Effector memory CD4-positive, alpha-beta T cell (primary cell): Measurements from ENCODE around the gene ETS1.

Source experiments
- DNase-seq, 3 donors: peaks; one replicate each; pipeline ENCODE4 v3.0.0-alpha.2; 2020
- H3K27ac ChIP-seq: 2 replicates; pipeline ENCODE4 v1.7.0; 2013; ENCODE audit warnings: mild to moderate bottlenecking, low read length, moderate library complexity; ENCODE audit not compliant: insufficient read depth, poor library complexity, severe bottlenecking
- H3K27me3 ChIP-seq: replicated peaks from 2 replicates; pipeline ENCODE4 v1.7.0; 2013; ENCODE audit warnings: mild to moderate bottlenecking, low read length; ENCODE audit not compliant: insufficient read depth, control insufficient read depth, poor library complexity, severe bottlenecking
- H3K36me3 ChIP-seq: 2 replicates; pipeline ENCODE4 v1.7.0; 2013; ENCODE audit warnings: mild to moderate bottlenecking, low read length, moderate library complexity; ENCODE audit not compliant: control insufficient read depth, insufficient read depth
- H3K4me1 ChIP-seq: 2 replicates; pipeline ENCODE4 v1.7.0; 2013; ENCODE audit warnings: low read length, mild to moderate bottlenecking; ENCODE audit not compliant: control insufficient read depth, insufficient read depth, poor library complexity, severe bottlenecking
- H3K4me3 ChIP-seq: 2 replicates; pipeline ENCODE4 v1.7.0; 2013; ENCODE audit warnings: low read length, low read depth, mild to moderate bottlenecking; ENCODE audit not compliant: insufficient read depth, poor library complexity, severe bottlenecking
- H3K9me3 ChIP-seq: 2 replicates; pipeline ENCODE4 v1.7.0; 2013; ENCODE audit warnings: mild to moderate bottlenecking, low read length, moderate library complexity; ENCODE audit not compliant: control insufficient read depth

Gene ETS1

DNA sequence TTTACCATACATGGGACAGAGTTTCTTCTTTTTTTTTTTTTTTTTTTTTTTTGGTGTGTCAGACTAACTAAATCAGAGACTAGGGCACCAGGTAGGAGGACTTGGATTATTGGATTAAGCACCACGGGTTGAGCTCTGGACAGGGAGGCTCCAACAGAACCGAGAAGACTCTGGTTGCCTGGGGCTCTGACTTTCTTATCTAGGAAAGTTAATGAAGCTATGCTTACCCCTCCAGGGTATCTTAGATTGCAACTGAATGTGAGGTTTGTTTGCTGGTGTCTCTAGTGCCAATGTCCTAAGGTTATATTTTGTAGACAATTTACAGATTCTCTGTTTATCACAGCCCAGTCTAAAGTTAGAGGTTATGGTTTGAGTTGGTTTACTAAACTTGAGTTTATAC lies 18.1 kb downstream of the ETS1 start:
- H3K27me3 ChIP-seq, result no peaks in the 10 kb centered on the region
- H3K9me3 ChIP-seq, result no peaks in the 10 kb centered on the region
- H3K4me3 ChIP-seq, result no peak overlapping the region
- no peaks in the 10 kb centered on the region for H3K4me1 ChIP-seq
- no peak overlapping the region for H3K27ac ChIP-seq
- DNase-seq, result no peak
- no peaks in the 10 kb centered on the region for H3K36me3 ChIP-seq

DNA sequence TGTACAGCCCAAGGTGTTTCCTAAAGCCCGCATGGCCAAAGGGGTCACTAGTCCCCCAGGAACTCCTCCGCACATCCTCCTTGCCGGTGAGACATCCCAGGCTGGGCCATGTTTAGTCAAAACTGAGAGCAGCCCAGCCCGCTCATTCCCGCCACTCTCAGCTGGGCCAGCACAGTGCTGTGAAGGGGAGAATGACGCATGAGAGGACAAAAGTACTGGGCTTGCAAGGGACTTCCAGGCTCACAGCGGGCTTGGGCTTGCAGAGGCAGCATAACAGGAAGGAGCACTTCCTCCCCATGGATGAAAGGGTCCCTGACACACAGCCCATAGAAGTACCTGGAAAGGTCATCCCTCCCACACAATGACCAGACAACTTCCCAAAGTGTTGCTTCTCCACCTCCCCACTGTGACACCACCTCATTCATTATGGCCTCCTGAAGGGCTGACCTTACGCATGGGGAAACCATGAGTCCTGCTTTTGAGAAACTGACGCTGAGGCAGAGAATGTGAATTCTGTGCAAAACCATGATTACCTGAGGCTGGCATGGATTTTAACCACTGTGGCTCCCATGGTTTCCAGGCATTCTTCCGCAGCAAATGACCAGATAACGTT lies 19.1 kb downstream of the ETS1 start:
- DNase-seq, result no peak
- Histone ChIP-seq H3K4me1 (no peaks in the 10 kb centered on the region), H3K9me3 (no peaks in the 10 kb centered on the region), H3K4me3 (no peak overlapping the region), H3K27ac (no peak overlapping the region), H3K36me3 (no peaks in the 10 kb centered on the region), H3K27me3 (no peaks in the 10 kb centered on the region)

DNA sequence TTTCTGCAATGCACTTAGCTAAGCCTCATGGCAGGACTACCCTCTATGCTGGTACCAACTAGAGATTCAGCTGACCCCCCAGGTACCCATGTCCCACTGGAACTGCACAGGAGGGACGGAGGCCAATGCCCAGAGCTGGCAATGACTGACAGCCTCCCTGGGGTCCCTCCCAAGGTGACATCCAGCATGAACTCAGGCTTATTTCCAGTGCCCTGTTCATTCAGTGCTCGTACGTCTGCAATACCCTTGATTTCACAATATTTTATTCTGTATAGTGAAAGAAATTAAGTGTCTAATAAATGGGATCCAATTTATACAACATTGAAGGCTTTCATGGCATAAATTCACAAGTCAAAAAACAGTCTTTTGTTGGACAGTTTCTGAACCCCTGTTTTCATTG lies 20.2 kb downstream of the ETS1 start:
- H3K27ac ChIP-seq, result no peak overlapping the region
- DNase-seq, result no peak
- H3K4me1 ChIP-seq, result no peaks in the 10 kb centered on the region
- H3K36me3 ChIP-seq, result no peaks in the 10 kb centered on the region
- H3K9me3 ChIP-seq, result no peaks in the 10 kb centered on the region
- no peak overlapping the region for H3K4me3 ChIP-seq
- H3K27me3 ChIP-seq, result no peaks in the 10 kb centered on the region

DNA sequence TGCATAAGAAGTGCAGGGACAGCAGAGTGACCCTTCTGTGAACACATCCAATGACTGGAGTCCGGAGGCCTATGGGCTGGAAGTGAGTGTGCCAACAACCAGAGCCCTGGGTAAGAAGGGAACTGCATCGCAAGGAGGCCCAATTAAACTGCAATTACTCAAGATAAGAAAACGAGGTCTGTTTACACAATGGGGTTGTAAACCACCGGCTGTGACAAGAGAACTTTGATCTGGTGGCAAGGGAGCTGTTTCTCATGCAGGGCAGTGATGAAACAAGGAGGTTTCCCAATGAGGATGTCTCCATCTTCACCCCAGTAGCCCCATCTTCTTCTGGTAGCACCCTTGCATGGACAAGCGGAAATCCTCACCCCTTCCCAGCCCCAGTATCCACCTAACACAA lies 21.5 kb downstream of the ETS1 start:
- H3K27ac ChIP-seq, result no peak overlapping the region
- no peaks in the 10 kb centered on the region for H3K4me1 ChIP-seq
- no peaks in the 10 kb centered on the region for H3K27me3 ChIP-seq
- DNase-seq, result no peak
- no peak overlapping the region for H3K4me3 ChIP-seq
- no peaks in the 10 kb centered on the region for H3K36me3 ChIP-seq
- H3K9me3 ChIP-seq, result no peaks in the 10 kb centered on the region

DNA sequence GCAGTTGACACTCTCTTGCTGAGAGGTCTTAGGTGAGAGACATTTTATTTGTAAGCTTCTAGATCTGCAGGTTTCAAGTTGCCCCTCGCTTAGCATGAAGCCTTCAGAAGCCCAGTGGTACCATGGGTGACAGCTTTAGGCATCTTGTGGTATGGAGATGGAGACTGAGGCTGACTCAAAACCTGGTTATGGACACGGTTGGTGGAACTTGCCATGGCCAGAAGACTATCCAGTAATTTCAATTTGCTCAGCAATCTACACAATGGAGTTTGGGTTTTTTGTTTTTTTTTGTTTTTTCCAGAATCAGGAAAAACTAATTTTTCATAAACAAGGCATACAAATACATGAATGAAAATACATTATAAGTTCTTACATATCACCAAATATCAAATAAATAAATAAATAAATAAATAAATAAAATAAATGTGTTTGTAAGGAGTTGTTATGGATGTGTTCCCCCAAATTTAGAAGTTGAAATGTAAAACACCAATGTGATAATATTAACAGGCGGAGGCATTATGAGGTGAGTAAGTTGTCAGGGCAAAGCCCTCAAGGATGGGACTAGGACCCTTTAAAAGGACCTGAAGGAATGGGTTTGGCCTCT lies 22.6 kb downstream of the ETS1 start:
- no peak overlapping the region for H3K4me3 ChIP-seq
- no peak overlapping the region for H3K27ac ChIP-seq
- H3K27me3 ChIP-seq, result no peaks in the 10 kb centered on the region

DNA sequence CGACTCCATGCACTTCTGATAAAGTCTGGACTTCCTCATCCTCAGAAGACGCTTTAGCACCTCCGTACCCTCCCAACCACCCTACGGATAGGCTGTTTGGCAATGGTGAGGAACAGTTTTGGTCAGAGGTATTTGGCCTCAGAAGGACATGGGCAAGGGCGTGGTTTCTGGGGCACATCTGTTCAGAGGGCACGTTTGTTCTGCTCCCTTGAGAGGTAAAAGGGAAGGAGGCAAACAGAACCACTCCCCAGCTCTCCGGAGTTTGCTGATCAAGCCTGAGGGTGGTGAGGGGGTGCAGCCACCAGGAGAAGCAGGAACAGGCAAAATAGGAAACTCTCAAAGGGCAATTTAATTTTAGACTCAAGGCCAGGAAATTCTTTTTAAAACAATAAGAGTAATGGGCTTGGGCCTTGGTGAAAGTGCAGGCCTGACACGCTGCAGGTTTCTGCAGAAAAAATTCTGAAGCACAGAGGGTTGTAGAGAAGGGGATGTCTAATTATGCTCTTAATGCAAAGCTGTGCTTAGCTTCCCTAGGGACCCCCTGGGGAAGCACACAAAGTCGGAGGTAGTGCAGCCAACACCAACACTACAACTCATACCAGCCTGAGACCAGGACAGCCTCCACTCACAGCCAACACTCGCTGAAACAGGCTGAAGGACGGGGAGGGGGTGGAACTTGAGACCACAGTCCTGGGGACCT lies 23.3 kb downstream of the ETS1 start:
- no peaks in the 10 kb centered on the region for H3K4me1 ChIP-seq

More for the DNA sequence above, 22.6 kb downstream of the ETS1 start:
- DNase-seq, result no peak
- H3K9me3 ChIP-seq, result no peaks in the 10 kb centered on the region
- no peaks in the 10 kb centered on the region for H3K36me3 ChIP-seq
- H3K4me1 ChIP-seq, result no peaks in the 10 kb centered on the region

DNA sequence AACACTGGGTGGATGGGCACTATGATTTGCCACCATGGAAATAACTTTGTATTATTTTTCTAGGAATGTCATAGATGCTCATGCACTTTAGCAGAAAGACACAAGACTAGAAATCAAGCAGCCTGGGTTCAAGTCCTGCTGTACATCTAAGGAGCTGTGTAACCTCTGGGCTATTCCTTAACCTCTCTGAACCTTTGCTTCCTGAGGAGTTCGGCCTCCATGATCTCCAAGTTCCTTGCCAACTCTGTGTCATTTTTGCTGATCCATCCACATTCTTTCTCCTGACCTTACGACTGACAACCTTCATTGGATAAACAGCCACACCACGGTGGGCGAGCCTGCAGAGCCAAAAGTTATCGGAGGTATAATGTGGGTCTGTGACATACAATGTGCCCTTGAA lies 24.1 kb downstream of the ETS1 start:
- Histone ChIP-seq H3K9me3 (no peaks in the 10 kb centered on the region), H3K4me1 (no peaks in the 10 kb centered on the region), H3K36me3 (no peaks in the 10 kb centered on the region), H3K27ac (no peak overlapping the region), H3K4me3 (no peak overlapping the region), H3K27me3 (no peaks in the 10 kb centered on the region)
- DNase-seq, result no peak

More for the DNA sequence above, 23.3 kb downstream of the ETS1 start:
- H3K4me3 ChIP-seq, result no peak overlapping the region
- H3K27ac ChIP-seq, result no peak overlapping the region
- DNase-seq, result no peak
- H3K36me3 ChIP-seq, result no peaks in the 10 kb centered on the region
- no peaks in the 10 kb centered on the region for H3K27me3 ChIP-seq
- no peaks in the 10 kb centered on the region for H3K9me3 ChIP-seq

DNA sequence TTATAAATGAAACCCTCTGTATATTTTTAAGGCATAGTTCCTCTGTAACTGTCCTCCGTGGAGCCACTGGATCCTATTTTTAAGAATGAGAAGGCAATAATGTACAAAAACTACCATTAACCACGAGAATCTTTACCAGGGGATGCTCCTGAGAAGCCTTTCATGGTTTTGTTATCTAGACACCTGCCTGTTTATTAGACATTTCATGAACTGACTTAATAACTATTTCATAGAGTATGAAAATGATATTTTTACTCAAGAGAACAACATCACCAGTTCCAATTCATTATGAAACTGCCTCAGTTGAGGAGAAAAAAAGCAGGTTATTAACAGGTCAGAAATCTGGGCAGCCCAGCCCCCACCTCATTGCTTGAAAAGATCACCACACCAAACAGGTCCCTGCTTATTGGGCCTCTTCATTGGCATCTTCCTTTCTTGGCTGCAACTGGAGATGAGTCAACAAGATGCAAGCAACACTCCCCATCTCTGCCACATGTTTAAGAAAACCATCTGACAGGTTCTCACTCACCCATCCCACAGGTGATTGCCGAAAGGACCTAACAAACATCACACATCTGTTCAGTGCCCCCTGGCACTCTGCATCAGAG lies 27.8 kb downstream of the ETS1 start:
- H3K4me3 ChIP-seq, result no peak overlapping the region
- DNase-seq, result no peak
- H3K4me1 ChIP-seq, result no peaks in the 10 kb centered on the region
- H3K27me3 ChIP-seq, result no peaks in the 10 kb centered on the region
- no peak overlapping the region for H3K27ac ChIP-seq
- H3K36me3 ChIP-seq, result no peaks in the 10 kb centered on the region
- no peaks in the 10 kb centered on the region for H3K9me3 ChIP-seq

DNA sequence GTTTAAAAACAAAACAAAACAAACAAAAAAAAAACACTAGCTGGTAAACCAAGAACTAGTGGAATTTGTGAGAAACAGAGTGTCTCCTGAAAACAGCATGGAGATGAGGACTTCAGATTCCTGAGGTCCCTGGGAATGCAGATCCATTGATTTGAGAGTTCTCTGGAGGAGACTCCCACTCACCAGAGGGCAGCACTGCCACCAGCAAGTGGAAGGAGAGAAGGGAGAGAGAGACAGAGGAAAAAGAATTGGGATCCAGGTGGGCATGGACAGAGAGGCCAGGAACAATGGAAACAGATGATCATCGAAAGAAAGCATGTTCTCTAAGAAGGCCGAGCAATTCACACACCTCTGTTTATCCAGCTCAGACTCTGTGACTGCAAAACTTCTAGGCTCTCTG lies 31.8 kb downstream of the ETS1 start:
- H3K9me3 ChIP-seq, result no peaks in the 10 kb centered on the region
- peaks cover 12% of the 10 kb centered on the region for H3K4me1 ChIP-seq
- H3K36me3 ChIP-seq, result no peaks in the 10 kb centered on the region
- H3K4me3 ChIP-seq, result no peak overlapping the region
- no peak for DNase-seq
- no peaks in the 10 kb centered on the region for H3K27me3 ChIP-seq
- no peak overlapping the region for H3K27ac ChIP-seq
